ENCODE results near the gene RNF135. TPM values are rescaled to one million over a fixed set of nuclear protein-coding genes. Genes with fewer than 3 reads are reported as not detected.
"Not testable (repeated sequence)": the region's sequence is repeated elsewhere in the genome, so short reads cannot be mapped to it uniquely, and the experiment has no call there.

The RNF135 gene
- polyA plus RNA-seq, 2 of the 4 experiments (the other 2 are of a cell fraction), result 25.8 to 35.0 TPM

DNA sequence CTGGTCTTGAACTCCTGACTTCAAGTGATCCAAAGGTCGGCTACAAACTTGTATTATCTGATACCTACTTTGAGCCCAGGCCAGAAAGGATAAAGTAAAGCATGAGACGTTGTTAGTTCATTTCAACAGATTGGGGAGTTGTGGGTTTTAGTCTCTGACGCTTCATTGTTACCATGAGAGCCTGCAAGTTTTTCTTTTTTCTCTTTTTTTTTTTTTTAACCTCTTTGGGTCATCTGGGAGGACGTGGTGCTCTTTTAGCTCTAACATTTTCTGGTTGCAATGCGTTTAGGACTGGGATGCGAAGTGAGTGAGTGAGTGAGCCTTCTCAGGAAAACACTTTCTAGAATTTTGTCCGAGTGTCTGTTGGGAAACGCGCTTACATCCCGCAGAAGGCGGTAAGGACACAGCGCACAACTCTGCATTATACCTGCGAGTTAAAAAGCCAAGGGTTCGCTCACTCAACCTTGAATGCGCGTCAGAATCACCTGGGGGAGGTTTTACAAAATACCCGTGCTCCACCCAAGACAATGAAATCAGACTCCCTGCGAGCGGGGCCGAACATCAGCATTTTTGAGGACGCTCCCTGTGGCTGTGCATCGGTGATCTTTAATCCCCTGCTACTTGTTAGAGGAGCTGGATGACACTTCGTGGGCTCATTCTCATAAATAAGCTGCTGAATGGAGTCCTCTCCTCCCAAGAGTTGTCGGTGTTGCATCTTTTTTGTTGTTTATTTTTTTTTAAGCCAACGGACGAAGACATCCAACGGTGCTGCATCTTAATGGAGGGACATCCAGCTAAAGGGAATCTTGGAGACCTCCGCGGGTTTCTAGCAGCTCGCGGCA lies 629 bp upstream of the RNF135 start:
- WGBS (ENCODE audit: missing lambda C conversion rate), result 19% methylated on average over 31 of the region's 31 CpGs
- Histone ChIP-seq H3K4me2 (peak overlapping the region; percentile 74), H3K9me3 (peaks cover 11% of the 10 kb centered on the region), H3K27ac (peak overlapping the region; percentile 84 to 91), H3K4me3 (peak overlapping the region; percentile 60), H3K4me1 (peaks cover 10% of the 10 kb centered on the region)
- no peak for FAIRE-seq
- ChIA-PET POLR2A (interaction anchor here (0.6 to 2.6 kb wide), 10 partner anchors 9 to 236 kb away, joined by 3 to 15 read pairs (median 4); partner anchors contain the start of genes CRLF3, NF1 and TEFM), CTCF (interaction anchor here (0.9 to 2.3 kb wide), 10 partner anchors 12 to 247 kb away, joined by 3 to 9 read pairs (median 4); no protein-coding TSS in a partner anchor)
- peak in 1 of 2 experiments; percentile 57 for DNase-seq (ENCODE audit: low read depth in 1 of 2, low spot score in 1 of 2)
- ATAC-seq, result peak; percentile 15 to 26; a peak in 5 of 6 replicates
- no peak for TF ChIP-seq BHLHE40 (IDR thresholded peaks at IDR 0.05; ENCODE audit: low read depth, low read length)
- no peak for TF ChIP-seq KDM1A (IDR thresholded peaks at IDR 0.05; ENCODE audit: low read depth)
- no peak for TF ChIP-seq FOXS1 (CRISPR knock-in tag; IDR thresholded peaks at IDR 0.05)
- no peak for TF ChIP-seq MYC (IDR thresholded peaks at IDR 0.05; ENCODE audit: borderline replicate concordance, low read length)
- no peak for TF ChIP-seq RAD21 (conservative IDR thresholded peaks at IDR 0.05 in 1 of 2, IDR thresholded peaks at IDR 0.05 in 1 of 2)
- TF ChIP-seq, protein P1, sequence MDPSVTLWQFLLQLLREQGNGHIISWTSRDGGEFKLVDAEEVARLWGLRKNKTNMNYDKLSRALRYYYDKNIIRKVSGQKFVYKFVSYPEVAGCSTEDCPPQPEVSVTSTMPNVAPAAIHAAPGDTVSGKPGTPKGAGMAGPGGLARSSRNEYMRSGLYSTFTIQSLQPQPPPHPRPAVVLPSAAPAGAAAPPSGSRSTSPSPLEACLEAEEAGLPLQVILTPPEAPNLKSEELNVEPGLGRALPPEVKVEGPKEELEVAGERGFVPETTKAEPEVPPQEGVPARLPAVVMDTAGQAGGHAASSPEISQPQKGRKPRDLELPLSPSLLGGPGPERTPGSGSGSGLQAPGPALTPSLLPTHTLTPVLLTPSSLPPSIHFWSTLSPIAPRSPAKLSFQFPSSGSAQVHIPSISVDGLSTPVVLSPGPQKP (IDR thresholded peaks at IDR 0.05; ENCODE audit: low read depth, low read length), result no peak
- TF ChIP-seq, protein P2, sequence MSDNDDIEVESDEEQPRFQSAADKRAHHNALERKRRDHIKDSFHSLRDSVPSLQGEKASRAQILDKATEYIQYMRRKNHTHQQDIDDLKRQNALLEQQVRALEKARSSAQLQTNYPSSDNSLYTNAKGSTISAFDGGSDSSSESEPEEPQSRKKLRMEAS (IDR thresholded peaks at IDR 0.05), result no peak
- no peak for TF ChIP-seq ESRRA (IDR thresholded peaks at IDR 0.05; ENCODE audit: borderline replicate concordance, low read length)
- TF ChIP-seq MAFK (IDR thresholded peaks at IDR 0.05; ENCODE audit: partially characterized antibody), result no peak
- no peak for TF ChIP-seq MAZ (IDR thresholded peaks at IDR 0.05; ENCODE audit: borderline replicate concordance, low read depth, low read length)
- no peak for TF ChIP-seq HEYL (CRISPR knock-in tag; IDR thresholded peaks at IDR 0.05)
- TF ChIP-seq ZC3H11A (IDR thresholded peaks at IDR 0.05), result no peak
- no peak for TF ChIP-seq KDM5A (IDR thresholded peaks at IDR 0.05)

DNA sequence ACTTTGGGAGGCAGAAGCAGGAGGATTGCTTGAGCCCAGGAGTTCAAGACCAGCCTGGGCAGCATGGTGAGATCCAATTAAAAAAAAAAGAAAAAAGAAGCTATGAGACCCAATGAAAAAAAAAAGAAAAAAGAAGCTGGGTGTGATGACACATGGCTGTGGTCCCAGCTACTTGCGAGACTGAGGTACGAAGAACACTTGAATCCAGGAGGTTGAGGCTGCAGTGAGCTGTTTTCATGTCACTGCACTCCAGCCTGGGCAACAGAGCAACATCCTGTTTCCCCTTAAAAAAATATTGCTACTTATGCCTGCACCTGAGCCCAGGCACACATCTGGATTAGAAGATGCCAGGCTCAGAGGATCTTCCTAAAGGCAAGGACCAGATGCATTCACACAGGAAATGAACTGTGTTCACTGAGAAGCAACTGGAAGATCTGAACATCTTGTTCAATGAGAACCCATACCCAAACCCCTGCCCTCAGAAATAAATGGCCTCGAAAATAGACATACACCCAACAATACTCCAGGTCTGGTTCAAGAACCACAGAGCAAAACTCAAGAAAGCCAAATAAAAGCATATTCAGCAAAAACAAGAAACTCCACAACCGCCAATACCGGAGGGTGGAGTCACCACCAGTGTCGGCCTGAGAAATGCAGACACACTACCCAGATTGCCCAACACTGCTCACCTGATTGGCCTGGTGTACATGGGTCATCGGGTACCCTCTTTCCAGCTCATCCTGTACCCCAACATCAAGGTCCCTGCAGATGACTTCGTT lies 4.4 kb downstream of the RNF135 start:
- H3K4me1 ChIP-seq, result peaks cover 6% of the 10 kb centered on the region; the same call in 2 of the 3 replicates
- no peak overlapping the region for H3K4me2 ChIP-seq
- WGBS (ENCODE audit: missing lambda C conversion rate), result 90% methylated on average over 8 of the region's 8 CpGs
- POLR2A ChIA-PET, result interaction anchor here (1.1 kb wide), 1 partner anchor 238 kb away, joined by 3 read pairs; no protein-coding TSS in a partner anchor
- no peak overlapping the region for H3K27ac ChIP-seq
- H3K9me3 ChIP-seq, result peaks cover 11% of the 10 kb centered on the region
- no peak for TF ChIP-seq SREBF2 (IDR thresholded peaks at IDR 0.05)
- TF ChIP-seq MAFK (IDR thresholded peaks at IDR 0.05; ENCODE audit: partially characterized antibody), result peak; percentile 88
- H3K4me3 ChIP-seq, result no peak overlapping the region
- no peak for ATAC-seq
- CTCF ChIA-PET, result interaction anchor here (0.9 kb wide), 1 partner anchor 234 kb away, joined by 4 read pairs; no protein-coding TSS in a partner anchor
- no peak for FAIRE-seq
- DNase-seq (ENCODE audit: low read depth in 1 of 2, low spot score in 1 of 2), result no peak

DNA sequence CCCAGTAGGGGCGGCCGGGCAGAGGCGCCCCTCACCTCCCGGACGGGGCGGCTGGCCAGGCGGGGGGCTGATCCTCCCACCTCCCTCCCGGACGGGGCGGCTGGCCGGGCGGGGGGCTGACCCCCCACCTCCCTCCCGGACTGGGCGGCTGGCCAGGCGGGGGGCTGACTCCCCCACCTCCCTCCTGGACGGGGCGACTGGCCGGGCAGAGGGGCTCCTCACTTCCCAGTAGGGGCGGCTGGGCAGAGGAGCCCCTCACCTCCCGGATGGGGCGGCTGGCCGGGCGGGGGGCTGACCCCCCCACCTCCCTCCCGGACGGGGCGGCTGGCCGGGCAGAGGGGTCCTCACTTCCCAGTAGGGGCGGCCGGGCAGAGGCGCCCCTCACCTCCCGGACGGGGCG lies 9.1 kb downstream of the RNF135 start:
- ATAC-seq, CTCF ChIA-PET: not testable (repeated sequence)
- WGBS (ENCODE audit: missing lambda C conversion rate), result no CpG with 5 or more reads among the region's 33 CpGs

More for the DNA sequence above, 9.1 kb downstream of the RNF135 start:
- H3K4me1 ChIP-seq; H3K27ac ChIP-seq; POLR2A ChIA-PET; H3K4me3 ChIP-seq; DNase-seq (ENCODE audit: low read depth in 1 of 2, low spot score in 1 of 2); H3K9me3 ChIP-seq; H3K4me2 ChIP-seq; FAIRE-seq: not testable (repeated sequence)

Measured in A549 (cell line).